ENCODE data around the gene PKNOX2. TPM values are rescaled to one million over a fixed set of nuclear protein-coding genes. Genes with fewer than 3 reads are reported as not detected.

The PKNOX2 gene
- 5.8 and 6.6 TPM in 2 replicates for total RNA-seq

GRCh38 chr11:125164422-125165110 lies at the start of gene PKNOX2:
TSS of gene PKNOX2 (plus strand) at chr11:125164751. CDS start at chr11:125351306, 186,555 bp downstream.

Other genes with a start within 250 kb of the PKNOX2 start
- not detected in 2 replicates for gene HEPN1, start 245.5 kb upstream of the PKNOX2 start, total RNA-seq
- not detected in 2 replicates for gene HEPACAM, start 228.7 kb upstream of the PKNOX2 start, total RNA-seq
- 0.56 and 0.64 TPM in 2 replicates for gene CCDC15, start 210.5 kb upstream of the PKNOX2 start, total RNA-seq
- gene SLC37A2, start 101.4 kb upstream of the PKNOX2 start, total RNA-seq, result not detected in 2 replicates
- gene TMEM218, start 53.1 kb upstream of the PKNOX2 start, total RNA-seq, result 18.2 and 21.4 TPM in 2 replicates

Measured in cardiac ventricle fibroblast (primary cell).